Stimulated activated CD4-positive, alpha-beta T cell treated with anti-CD3 and anti-CD28 coated beads, Interleukin-1b, Interleukin-23, amount 100 ng/mL, for 24 hours (primary cell): ENCODE results near the gene MLH3.

ENCODE experiments used
- DNase-seq, 4 experiments: peaks; one replicate each; pipeline ENCODE4 v3.0.0-alpha.2; 2020; ENCODE audit warnings: low read depth in 4 of 4, low spot score in 1 of 4

MLH3 gene

GRCh38 chr14:75067212-75067611 is 15.9 kb upstream of the MLH3 start:
- no peak for DNase-seq

- no peak for DNase-seq
Observed at GRCh38 chr14:75066691-75067090, 15.4 kb upstream of the MLH3 start.

- DNase-seq, result no peak
Observed at GRCh38 chr14:75064205-75064567, 12.9 kb upstream of the MLH3 start.

- DNase-seq, result peak; percentile 70 to 88 (median 86)
Observed at GRCh38 chr14:75063491-75064204, 12.4 kb upstream of the MLH3 start, which contains the start of gene ACYP1. Gene ACYP1, minus strand, starts transcription at chr14:75064024. Its CDS starts 471 bp downstream, at chr14:75063553.

GRCh38 chr14:75063013-75063412 is 11.7 kb upstream of the MLH3 start:
- DNase-seq, result no peak

- DNase-seq, result no peak
Observed at GRCh38 chr14:75060420-75060819, 9.2 kb upstream of the MLH3 start.

GRCh38 chr14:75059642-75060041 is 8.4 kb upstream of the MLH3 start:
- DNase-seq, result no peak

- no peak for DNase-seq
Observed at GRCh38 chr14:75054421-75054820, 3.2 kb upstream of the MLH3 start.

- DNase-seq, result no peak
Observed at GRCh38 chr14:75053396-75054291, 2.4 kb upstream of the MLH3 start.

GRCh38 chr14:75051556-75051899 is 261 bp upstream of the MLH3 start:
- no peak for DNase-seq

GRCh38 chr14:75049731-75050201 is 1.5 kb downstream of the MLH3 start:
- DNase-seq, result no peak

GRCh38 chr14:75049136-75049535 is 2.1 kb downstream of the MLH3 start:
- DNase-seq, result no peak

GRCh38 chr14:75048101-75048500 is 3.2 kb downstream of the MLH3 start:
- DNase-seq, result no peak

GRCh38 chr14:75047506-75047905 is 3.8 kb downstream of the MLH3 start:
- DNase-seq, result no peak

GRCh38 chr14:75046899-75047298 is 4.4 kb downstream of the MLH3 start:
- DNase-seq, result no peak

- no peak for DNase-seq
Observed at GRCh38 chr14:75046275-75046674, 5.0 kb downstream of the MLH3 start.

GRCh38 chr14:75044752-75045151 is 6.5 kb downstream of the MLH3 start:
- no peak for DNase-seq

- DNase-seq, result no peak
Observed at GRCh38 chr14:75044322-75044721, 6.9 kb downstream of the MLH3 start.

GRCh38 chr14:75042035-75042434 is 9.2 kb downstream of the MLH3 start:
- DNase-seq, result no peak

- DNase-seq, result no peak
Observed at GRCh38 chr14:75041613-75042012, 9.7 kb downstream of the MLH3 start.

GRCh38 chr14:75040959-75041358 is 10.3 kb downstream of the MLH3 start:
- no peak for DNase-seq

- DNase-seq, result no peak
Observed at GRCh38 chr14:75040507-75040906, 10.8 kb downstream of the MLH3 start.
